Mesodermal cell (in vitro differentiated cells): ENCODE results near the gene SACM1L.
A peak's percentile ranks its signal among the peaks of the same experiment; 100 is the strongest.

Source experiments
- H3K27ac ChIP-seq: 2 replicates; pipeline ENCODE4 v1.7.0; 2013; ENCODE audit warnings: mild to moderate bottlenecking, low read depth, low read length, moderate library complexity; ENCODE audit not compliant: severe bottlenecking
- H3K36me3 ChIP-seq: 2 replicates; pipeline ENCODE4 v1.7.1; 2013; ENCODE audit warnings: mild to moderate bottlenecking, low read length, moderate library complexity; ENCODE audit not compliant: control insufficient read depth, insufficient read depth
- H3K4me1 ChIP-seq: one replicate; pipeline ENCODE4 v1.7.1; 2013; ENCODE audit warnings: mild to moderate bottlenecking, low read length; ENCODE audit not compliant: insufficient read depth, control insufficient read depth, poor library complexity, severe bottlenecking
- H3K4me3 ChIP-seq: 2 replicates; pipeline ENCODE4 v1.7.0; 2013; ENCODE audit warnings: low read length, control low read depth, mild to moderate bottlenecking; ENCODE audit not compliant: insufficient read depth, poor library complexity, severe bottlenecking; ENCODE audit errors: extremely low read depth
- H3K9me3 ChIP-seq: 2 replicates; pipeline ENCODE4 v1.7.1; 2013; ENCODE audit warnings: mild to moderate bottlenecking, low read length, moderate library complexity; ENCODE audit not compliant: control insufficient read depth
- WGBS, 2 experiments: methylation state at CpG; one replicate each; pipeline ENCODE4 v1.1.5; 2013; ENCODE audit warnings: missing lambda C conversion rate in 2 of 2; ENCODE audit not compliant: insufficient coverage in 2 of 2; 5-methylcytosine and 5-hydroxymethylcytosine counted together

SACM1L gene

DNA sequence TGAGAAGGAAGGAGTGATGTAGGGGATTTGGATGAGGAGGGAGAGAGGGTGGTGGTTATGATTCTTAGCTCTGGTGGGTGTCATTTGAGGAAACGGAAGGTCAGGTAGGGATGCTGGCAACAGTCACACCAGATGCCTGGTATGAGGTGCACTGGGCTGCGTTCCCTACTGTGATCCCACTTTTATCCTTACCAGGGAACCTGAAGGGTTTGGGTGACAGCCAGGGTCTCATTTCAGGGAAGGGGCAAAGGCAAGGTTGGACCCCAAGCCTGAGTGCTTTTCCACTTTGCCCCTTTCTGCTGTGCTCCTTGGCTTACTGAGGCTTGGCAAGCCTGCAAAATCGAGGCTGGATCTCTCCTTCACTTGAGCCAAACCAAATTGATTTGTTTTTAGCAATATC, 36.0 kb upstream of the SACM1L start:
- Histone ChIP-seq H3K27ac (no peak overlapping the region), H3K9me3 (no peaks in the 10 kb centered on the region), H3K4me1 (no peaks in the 10 kb centered on the region), H3K4me3 (no peak overlapping the region), H3K36me3 (no peaks in the 10 kb centered on the region)
- 57 to 70% methylated on average over 2 to 3 of the region's 3 CpGs for WGBS, 2 experiments

DNA sequence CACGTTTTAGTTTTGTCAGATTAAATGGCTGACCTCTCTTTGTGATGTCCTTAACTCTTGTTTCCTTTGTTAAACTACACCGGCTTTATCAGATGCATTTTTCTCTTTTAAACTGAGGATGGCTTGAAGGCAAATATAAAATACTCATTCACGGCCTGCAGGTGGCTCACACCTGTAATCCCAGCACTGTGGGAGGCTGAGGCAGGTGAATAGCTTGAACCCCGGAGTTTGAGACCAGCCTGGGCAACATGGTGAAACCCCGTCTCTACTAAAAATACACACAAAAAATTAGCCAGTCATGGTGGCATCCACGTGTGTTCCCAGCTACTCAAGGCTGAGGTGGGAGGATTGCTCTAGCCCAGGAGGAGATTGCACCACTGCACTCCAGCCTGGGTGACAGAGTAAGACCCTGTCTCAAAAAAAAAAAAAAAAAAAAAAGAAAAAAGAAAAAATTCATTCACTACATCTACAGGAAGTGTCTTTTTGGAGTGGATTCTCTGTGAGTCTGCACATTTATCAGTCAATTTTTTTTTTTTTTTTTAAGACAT, 34.7 kb upstream of the SACM1L start:
- no peak overlapping the region for H3K4me3 ChIP-seq
- H3K27ac ChIP-seq = no peak overlapping the region
- H3K4me1 ChIP-seq = no peaks in the 10 kb centered on the region
- H3K36me3 ChIP-seq = peaks cover 5% of the 10 kb centered on the region
- H3K9me3 ChIP-seq = no peaks in the 10 kb centered on the region
- 43% methylated on average over 2 of the region's 6 CpGs; no CpG with 5 or more reads in 1 of the 2 experiments for WGBS, 2 experiments

- no CpG with 5 or more reads among the region's 2 CpGs for WGBS, 2 experiments
- peaks cover 5% of the 10 kb centered on the region for H3K36me3 ChIP-seq
- no peak overlapping the region for H3K27ac ChIP-seq
- peaks cover 6% of the 10 kb centered on the region for H3K9me3 ChIP-seq
- no peaks in the 10 kb centered on the region for H3K4me1 ChIP-seq
- H3K4me3 ChIP-seq = no peak overlapping the region
Measured at GRCh38 chr3:45655906-45656305, 33.3 kb upstream of the SACM1L start.

DNA sequence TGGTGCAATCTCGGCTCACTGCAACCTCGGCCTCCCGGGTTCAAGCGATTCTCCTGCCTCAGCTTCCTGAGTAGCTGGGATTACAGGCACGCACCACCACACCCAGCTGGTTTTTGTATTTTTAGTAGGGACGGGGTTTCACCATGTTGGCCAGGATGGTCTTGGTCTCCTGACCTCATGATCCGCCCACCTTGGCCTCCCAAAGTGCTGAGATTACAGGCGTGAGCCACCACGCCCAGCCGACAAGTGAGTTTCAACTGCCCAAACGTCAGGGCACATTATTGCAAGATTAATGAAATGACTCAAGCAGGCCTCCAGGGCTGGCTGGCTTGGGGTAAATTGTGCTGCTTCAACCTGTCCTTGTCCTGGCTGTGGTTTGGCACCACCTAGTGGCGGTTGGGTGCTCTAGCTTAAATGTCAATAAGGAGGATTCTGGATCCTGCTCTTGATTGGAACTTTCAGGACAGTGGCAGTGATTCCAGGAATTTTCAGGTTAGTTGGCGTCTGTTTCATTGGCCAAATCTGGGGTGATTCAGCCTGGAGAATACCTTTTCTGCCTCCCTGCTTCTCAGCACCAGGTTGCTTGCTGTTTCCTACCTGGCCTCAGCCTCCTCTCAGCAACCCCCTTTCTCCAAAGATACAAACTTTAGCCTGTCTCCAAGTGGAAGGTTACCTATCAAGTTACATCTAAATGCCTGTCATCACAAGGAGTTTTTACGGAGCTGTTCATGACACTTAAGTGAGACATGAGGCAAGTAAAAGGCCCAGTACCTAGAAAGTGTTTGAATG, 32.4 kb upstream of the SACM1L start:
- 49 to 62% methylated on average over 11 to 13 of the region's 14 CpGs for WGBS, 2 experiments
- Histone ChIP-seq H3K36me3 (peaks cover 5% of the 10 kb centered on the region), H3K4me1 (no peaks in the 10 kb centered on the region), H3K9me3 (peaks cover 6% of the 10 kb centered on the region), H3K27ac (no peak overlapping the region), H3K4me3 (no peak overlapping the region)

GRCh38 chr3:45657853-45658252, 31.3 kb upstream of the SACM1L start:
- Histone ChIP-seq H3K27ac (no peak overlapping the region), H3K9me3 (peaks cover 6% of the 10 kb centered on the region), H3K4me1 (no peaks in the 10 kb centered on the region), H3K36me3 (peaks cover 5% of the 10 kb centered on the region), H3K4me3 (no peak overlapping the region)
- WGBS, 2 experiments = 88 to 100% methylated on average over 1 to 2 of the region's 4 CpGs

DNA sequence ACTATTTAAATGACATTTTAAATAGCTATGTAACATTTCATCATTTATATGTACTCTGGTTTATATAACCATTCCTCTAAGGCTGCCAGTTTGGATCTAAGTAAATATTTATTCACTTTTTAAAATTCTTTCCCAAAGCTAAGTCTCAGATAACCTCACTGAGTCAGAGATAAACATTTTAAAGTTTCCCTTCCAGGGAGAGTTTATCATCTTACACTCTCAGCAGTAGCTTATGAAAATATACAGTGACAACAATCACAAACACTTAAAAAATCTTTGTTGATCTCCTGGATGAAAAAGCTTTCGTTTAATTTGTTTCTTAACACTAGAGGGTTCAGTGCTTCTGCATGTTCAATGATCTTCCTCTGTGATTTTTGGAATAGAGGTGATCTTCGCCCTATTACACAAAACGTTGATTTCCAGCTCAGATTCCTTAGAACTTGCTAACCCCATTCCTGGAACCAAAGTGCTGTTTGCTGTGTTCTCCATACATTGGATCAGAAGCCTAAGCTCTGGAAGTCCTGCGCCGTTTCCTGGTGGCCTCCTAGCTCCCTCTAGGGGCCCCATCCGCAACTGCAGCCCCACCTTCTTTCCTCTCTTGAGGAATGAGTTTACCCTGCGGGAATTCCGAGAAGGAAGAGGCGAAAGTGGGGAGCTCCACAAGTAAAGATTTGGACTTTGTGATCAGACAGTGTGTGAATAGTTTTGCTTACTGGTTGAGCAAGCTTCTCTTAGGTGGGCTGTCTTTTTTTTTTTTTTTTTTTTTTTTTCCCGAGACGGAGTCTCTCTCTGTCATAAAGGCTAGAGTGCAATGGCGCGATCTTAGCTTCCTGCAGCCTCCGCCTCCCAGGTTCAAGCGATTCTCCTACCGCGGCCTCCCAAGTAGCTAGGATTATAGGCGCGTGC, 29.3 kb upstream of the SACM1L start:
- Histone ChIP-seq H3K4me3 (no peak overlapping the region), H3K27ac (peak overlapping the region; percentile 23), H3K9me3 (peaks cover 6% of the 10 kb centered on the region), H3K36me3 (peaks cover 5% of the 10 kb centered on the region), H3K4me1 (no peaks in the 10 kb centered on the region)
- WGBS, 2 experiments = 90 to 98% methylated on average over 10 to 13 of the region's 19 CpGs

DNA sequence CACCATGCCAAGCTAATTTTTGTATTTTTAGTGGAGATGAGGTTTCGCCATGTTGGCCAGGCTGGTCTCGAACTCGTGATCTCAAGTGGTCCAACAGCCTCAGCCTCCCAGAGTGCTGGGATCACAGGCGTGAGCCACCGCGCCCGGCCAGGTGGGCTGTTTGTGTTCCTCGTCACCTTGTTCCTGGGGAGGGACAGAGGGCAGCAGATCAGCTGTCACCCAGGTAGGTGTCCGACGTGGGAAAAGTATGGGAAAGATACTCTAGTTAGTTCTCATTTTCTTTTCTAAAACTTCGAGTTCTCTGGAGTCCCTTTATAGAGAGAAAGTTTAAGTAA, 28.7 kb upstream of the SACM1L start:
- Histone ChIP-seq H3K36me3 (peaks cover 5% of the 10 kb centered on the region), H3K4me1 (no peaks in the 10 kb centered on the region), H3K9me3 (peaks cover 6% of the 10 kb centered on the region), H3K27ac (no peak overlapping the region), H3K4me3 (no peak overlapping the region)
- WGBS, 2 experiments = 91 to 99% methylated on average over 9 to 10 of the region's 11 CpGs

- H3K27ac ChIP-seq = no peak overlapping the region
- no peak overlapping the region for H3K4me3 ChIP-seq
Measured at GRCh38 chr3:45664578-45664977, 24.6 kb upstream of the SACM1L start.

DNA sequence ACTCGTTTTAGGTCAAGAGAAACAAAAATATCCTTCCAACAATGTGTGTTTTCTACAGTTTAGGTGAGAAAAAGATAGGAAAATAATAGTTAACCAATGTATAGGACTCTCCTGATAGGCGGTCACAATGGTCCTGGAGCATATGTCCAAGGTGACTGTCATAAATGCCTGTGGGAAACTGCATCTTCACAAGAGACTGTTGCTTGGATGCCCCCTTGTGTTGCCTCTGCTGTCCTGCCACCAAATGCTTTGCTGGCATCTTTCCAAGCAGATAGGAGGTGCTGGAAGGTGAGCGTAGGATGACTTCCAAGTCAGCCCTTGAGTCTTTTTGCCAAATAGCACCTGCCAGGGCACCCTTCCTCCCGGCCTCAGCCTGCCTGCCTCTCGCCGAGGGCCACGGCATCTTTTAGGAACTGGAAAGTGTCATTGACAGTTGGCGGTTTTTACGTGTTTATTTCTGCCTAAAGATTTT, 24.1 kb upstream of the SACM1L start:
- H3K36me3 ChIP-seq = peaks cover 14% of the 10 kb centered on the region
- H3K9me3 ChIP-seq = peaks cover under 1% of the 10 kb centered on the region
- H3K27ac ChIP-seq = no peak overlapping the region
- peaks cover 14% of the 10 kb centered on the region for H3K4me1 ChIP-seq
- H3K4me3 ChIP-seq = no peak overlapping the region
- 82 to 87% methylated on average over 6 to 8 of the region's 9 CpGs for WGBS, 2 experiments

More at GRCh38 chr3:45664578-45664977, 24.6 kb upstream of the SACM1L start:
- Histone ChIP-seq H3K9me3 (peaks cover 6% of the 10 kb centered on the region), H3K4me1 (peaks cover 14% of the 10 kb centered on the region), H3K36me3 (peaks cover 14% of the 10 kb centered on the region)
- 89 to 93% methylated on average over 7 to 10 of the region's 10 CpGs for WGBS, 2 experiments

- H3K4me3 ChIP-seq = no peak overlapping the region
- H3K27ac ChIP-seq = no peak overlapping the region
- H3K9me3 ChIP-seq = no peaks in the 10 kb centered on the region
- peaks cover 14% of the 10 kb centered on the region for H3K4me1 ChIP-seq
- peaks cover 16% of the 10 kb centered on the region for H3K36me3 ChIP-seq
- WGBS, 2 experiments = 93 to 95% methylated on average over 5 to 7 of the region's 8 CpGs
Measured at GRCh38 chr3:45666757-45667431, 22.3 kb upstream of the SACM1L start.
